IMR-90 (cell line): ENCODE results near the gene LHPP. TPM values are rescaled to one million over a fixed set of nuclear protein-coding genes. Genes with fewer than 3 reads are reported as not detected.

Experiments used
- ATAC-seq: fragments of 200-7000 bp; cut with Tn5 transposase; 2 replicates; pipeline ENCODE4 v1.9.1; 2020; ENCODE audit warnings: low read depth, mild to moderate bottlenecking, moderate library complexity
- BruUV-seq: library from RNA; stranded (reverse); fragments of 400-500 nt; replicated peaks from 2 replicates; lab custom pipeline; 2021; lab: Mats Ljungman, UMichigan
- CTCF ChIA-PET: fragments of 300-600 bp; formaldehyde crosslinking; extraction: SDS; loops from one replicate; lab custom pipeline; 2021; ENCODE audit warnings: antibody characterized with exemption; lab: Yijun Ruan, JAX
- POLR2A ChIA-PET: fragments of 300-600 bp; sonication (Branson Sonifier 250); formaldehyde crosslinking; loops from one replicate; lab custom pipeline; 2022; ENCODE audit warnings: antibody characterized with exemption; ENCODE audit not compliant: unreplicated experiment; lab: Charles Lee
- DNase-seq: peaks from one replicate; pipeline ENCODE4 v3.0.0; 2013
- H2AFZ ChIP-seq: replicated peaks from 2 replicates; pipeline ENCODE3; 2013; ENCODE audit warnings: low read length, mild to moderate bottlenecking; ENCODE audit not compliant: poor library complexity
- H2AK5ac ChIP-seq: 2 replicates; pipeline ENCODE4 v1.6.1; 2013; ENCODE audit warnings: low read depth, low read length, inconsistent platforms
- H2AK9ac ChIP-seq: replicated peaks from 2 replicates; pipeline ENCODE3; 2013; ENCODE audit warnings: mild to moderate bottlenecking, low read depth, low read length, moderate library complexity; ENCODE audit not compliant: poor library complexity
- H2BK120ac ChIP-seq: 2 replicates; pipeline ENCODE4 v1.6.1; 2013; ENCODE audit warnings: low read depth, low read length, inconsistent platforms
- H2BK15ac ChIP-seq: 3 replicates; pipeline ENCODE4 v1.6.1; 2013; ENCODE audit warnings: low read depth, low read length, inconsistent platforms
- H2BK20ac ChIP-seq: 2 replicates; pipeline ENCODE4 v1.6.1; 2013; ENCODE audit warnings: low read depth, mild to moderate bottlenecking, inconsistent platforms, low read length, moderate library complexity
- H2BK5ac ChIP-seq: 2 replicates; pipeline ENCODE4 v1.6.1; 2013; ENCODE audit warnings: mild to moderate bottlenecking, low read depth, low read length, inconsistent platforms; ENCODE audit not compliant: poor library complexity, severe bottlenecking
- H3K14ac ChIP-seq: replicated peaks from 2 replicates; pipeline ENCODE4 v1.6.1; 2013; ENCODE audit warnings: low read depth, low read length, inconsistent platforms
- H3K18ac ChIP-seq: 2 replicates; pipeline ENCODE4 v1.6.1; 2013; ENCODE audit warnings: low read depth, low read length, control low read depth
- H3K23ac ChIP-seq: 2 replicates; pipeline ENCODE4 v1.6.1; 2013; ENCODE audit warnings: low read depth, low read length, inconsistent platforms
- H3K27ac ChIP-seq: 2 replicates; pipeline ENCODE4 v1.5.1; 2013; ENCODE audit warnings: mild to moderate bottlenecking, control low read depth, low read length; ENCODE audit not compliant: insufficient read depth
- H3K27me3 ChIP-seq: 2 replicates; pipeline ENCODE4 v1.6.1; 2013; ENCODE audit warnings: low read length; ENCODE audit not compliant: control insufficient read depth, insufficient read depth
- H3K36me3 ChIP-seq: 2 replicates; pipeline ENCODE4 v1.6.1; 2013; ENCODE audit warnings: low read length, mixed read lengths; ENCODE audit not compliant: control insufficient read depth, insufficient read depth
- H3K4ac ChIP-seq: 2 replicates; pipeline ENCODE4 v1.6.1; 2013; ENCODE audit warnings: low read depth, low read length, inconsistent platforms
- H3K4me1 ChIP-seq: 2 replicates; pipeline ENCODE4 v1.6.1; 2013; ENCODE audit warnings: low read length, mixed read lengths; ENCODE audit not compliant: control insufficient read depth, insufficient read depth
- H3K4me2 ChIP-seq: 2 replicates; pipeline ENCODE4 v1.6.1; 2013; ENCODE audit warnings: low read depth, mild to moderate bottlenecking, control low read depth, low read length, moderate library complexity
- H3K4me3 ChIP-seq: 2 replicates; pipeline ENCODE4 v1.5.1; 2013; ENCODE audit warnings: low read depth, mild to moderate bottlenecking, control low read depth, low read length, moderate library complexity; ENCODE audit not compliant: insufficient read depth
- H3K56ac ChIP-seq: 2 replicates; pipeline ENCODE4 v1.6.1; 2013; ENCODE audit warnings: low read length, inconsistent platforms; ENCODE audit not compliant: insufficient read depth; ENCODE audit errors: extremely low read depth
- H3K79me1 ChIP-seq, 2 experiments: 2 replicates each; pipeline ENCODE4 v1.6.1; 2013; ENCODE audit warnings: low read length in 2 of 2, inconsistent platforms in 1 of 2, low read depth in 1 of 2
- H3K9ac ChIP-seq: 2 replicates; pipeline ENCODE4 v1.6.1; 2013; ENCODE audit warnings: low read depth, low read length, control low read depth
- H3K9me1 ChIP-seq: 2 replicates; pipeline ENCODE4 v1.6.1; 2013; ENCODE audit warnings: low read length, inconsistent platforms; ENCODE audit not compliant: insufficient read depth
- H3K9me3 ChIP-seq: 2 replicates; pipeline ENCODE4 v1.6.1; 2013; ENCODE audit warnings: low read length; ENCODE audit not compliant: control insufficient read depth, insufficient read depth
- H4K20me1 ChIP-seq: 2 replicates; pipeline ENCODE4 v1.6.1; 2013; ENCODE audit warnings: low read length, inconsistent platforms; ENCODE audit not compliant: insufficient read depth
- H4K5ac ChIP-seq: 2 replicates; pipeline ENCODE4 v1.6.1; 2013; ENCODE audit warnings: mild to moderate bottlenecking, low read depth, low read length, control low read depth
- H4K8ac ChIP-seq, 2 experiments: 2 replicates each; pipeline ENCODE4 v1.6.1; 2013; ENCODE audit warnings: low read depth in 2 of 2, low read length in 2 of 2, control low read depth in 1 of 2, inconsistent platforms in 1 of 2
- H4K91ac ChIP-seq: 2 replicates; pipeline ENCODE4 v1.6.1; 2013; ENCODE audit warnings: low read depth, low read length, inconsistent platforms; ENCODE audit not compliant: insufficient read depth
- CHD1 ChIP-seq: IDR thresholded peaks from 2 replicates; pipeline ENCODE4 v1.6.1; 2012; ENCODE audit warnings: low read depth, low read length, improper control_type of control experiment
- SMC3 ChIP-seq: fragments of 150-350 bp; IDR thresholded peaks from 2 replicates; pipeline ENCODE4 v1.6.1; 2016; ENCODE audit warnings: low read depth, mild to moderate bottlenecking, antibody characterized with exemption, low read length, moderate library complexity
- WGBS, 2 experiments: methylation state at CpG; one replicate each; pipeline versions ENCODE4 v1.1.5 to v1.1.7; 2013; ENCODE audit warnings: missing lambda C conversion rate in 2 of 2; ENCODE audit not compliant: insufficient read length in 1 of 2; ENCODE audit errors: extremely low coverage in 2 of 2; 5-methylcytosine and 5-hydroxymethylcytosine counted together
- dilution Hi-C: fragments of 300-500 bp; cut with HindIII; formaldehyde crosslinking; loops from one replicate; pipeline ENCODE4 v1.14.3; 2018; ENCODE audit warnings: low sequenced_read_pairs; ENCODE audit not compliant: unreplicated experiment
- in situ Hi-C: fragments of 300-500 bp; cut with MboI; formaldehyde crosslinking; loops from 3 replicates; pipeline ENCODE4 v1.14.3; 2019; ENCODE audit warnings: low sequenced_read_pairs, inconsistent platforms, mixed read lengths
- intact Hi-C: fragments of 100-400 bp; cut with micrococcal nuclease; formaldehyde crosslinking; loops from 2 replicates; pipeline ENCODE4 v1.10.0; 2022
- polyA plus RNA-seq, 3 experiments: library from polyadenylated mRNA; depleted of rRNA; stranded (reverse); fragments of >200 nt; gene quantifications; 2 replicates each; pipeline ENCODE4 v1.2.3, GENCODE V29; 2012; ENCODE audit warnings: low replicate concordance in 1 of 3
- total RNA-seq: library from RNA; depleted of rRNA; stranded (reverse); fragments of >200 nt; gene quantifications from 2 replicates; pipeline ENCODE4 v1.2.3, GENCODE V29; 2012

The LHPP gene
- total and polyA plus RNA-seq, 2 of the 4 experiments (the other 2 are of a cell fraction) = 2.7 to 8.3 TPM

DNA sequence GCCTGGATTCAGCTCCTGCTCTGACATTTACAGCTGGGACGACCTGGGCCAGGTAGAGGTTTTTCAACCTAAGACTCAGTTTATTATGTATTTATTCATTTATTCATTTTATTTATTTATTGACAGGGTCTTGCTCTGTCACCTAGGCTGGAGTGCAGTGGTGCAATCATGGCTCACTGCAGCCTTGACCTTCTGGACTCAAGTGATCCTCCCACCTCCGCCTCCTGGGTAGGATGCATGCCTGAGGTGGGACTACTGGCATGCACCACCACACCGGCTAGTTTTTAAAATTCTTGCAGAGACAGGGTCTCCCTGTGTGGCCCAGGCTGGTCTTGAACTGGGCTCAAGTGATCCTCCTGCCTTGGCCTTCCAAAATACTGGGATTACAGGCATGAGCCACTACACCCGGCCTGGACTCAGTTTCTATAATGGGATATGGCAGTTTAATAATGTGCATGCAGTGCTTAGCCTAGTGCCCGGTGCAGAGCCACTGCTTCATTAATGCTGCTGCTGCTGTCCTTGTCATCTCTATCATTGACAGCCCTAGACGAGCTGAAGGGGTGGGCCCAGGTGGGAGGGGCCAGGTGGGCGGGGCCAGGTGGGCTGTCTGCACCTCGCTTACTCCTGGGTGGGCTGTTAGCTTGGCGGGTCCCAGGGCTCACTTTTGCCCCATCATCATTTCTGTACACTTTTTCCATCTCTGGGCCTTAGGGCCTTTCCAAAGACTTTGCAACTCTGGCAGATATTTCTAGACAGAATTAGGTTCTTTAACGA, 92.6 kb downstream of the LHPP start:
- no peaks in the 10 kb centered on the region for H3K4me1 ChIP-seq
- no peak overlapping the region for H3K4ac ChIP-seq
- no peak overlapping the region for H3K56ac ChIP-seq
- no peak overlapping the region for H3K9ac ChIP-seq
- H3K14ac ChIP-seq = no peak overlapping the region
- in situ Hi-C loops = no loop called here
- H3K36me3 ChIP-seq = no peaks in the 10 kb centered on the region
- no peak for TF ChIP-seq SMC3
- TF ChIP-seq CHD1 = no peak
- H3K18ac ChIP-seq = no peak overlapping the region
- H3K9me1 ChIP-seq = no peaks in the 10 kb centered on the region
- intact Hi-C loops = no loop called here
- H3K9me3 ChIP-seq = no peaks in the 10 kb centered on the region
- no peak overlapping the region for H4K5ac ChIP-seq
- no peaks in the 10 kb centered on the region for H3K79me1 ChIP-seq
- no peak overlapping the region for H3K23ac ChIP-seq
- no peak overlapping the region for H2BK120ac ChIP-seq
- dilution Hi-C loops = no loop called here
- H3K4me3 ChIP-seq = no peak overlapping the region
- CTCF ChIA-PET = interaction anchor here (0.5 to 1.0 kb wide), 2 partner anchors 14 to 336 kb away, joined by 3 read pairs; no protein-coding TSS in a partner anchor
- no peak overlapping the region for H2BK15ac ChIP-seq
- H4K20me1 ChIP-seq = no peaks in the 10 kb centered on the region
- no peak overlapping the region for H2BK5ac ChIP-seq
- DNase-seq = no peak
- H4K91ac ChIP-seq = no peak overlapping the region
- H3K27ac ChIP-seq = no peak overlapping the region
- H2BK20ac ChIP-seq = no peak overlapping the region
- no peak overlapping the region for H2AFZ ChIP-seq
- no peak overlapping the region for H2AK5ac ChIP-seq
- no peak overlapping the region for H2AK9ac ChIP-seq
- no peak overlapping the region for H4K8ac ChIP-seq
- BruUV-seq = no TSS peak
- no peak overlapping the region for H3K4me2 ChIP-seq
- H3K27me3 ChIP-seq = no peaks in the 10 kb centered on the region; the same call in 1 of the 2 replicates
- POLR2A ChIA-PET = no interaction called here
- WGBS, 2 experiments = 79% methylated on average over 3 of the region's 10 CpGs; no CpG with 5 or more reads in 1 of the 2 experiments
- no peak for ATAC-seq
